Activated effector memory CD4-positive, alpha-beta T cell treated with Interleukin-2 at 50 U/mL for 16 hours (primary cell): ENCODE data around the gene SMARCD3.
A peak's percentile ranks its signal among the peaks of the same experiment; 100 is the strongest.

Source experiments
- DNase-seq: peaks from one replicate; pipeline ENCODE4 v3.0.0-alpha.2; 2020

Gene SMARCD3

GRCh38 chr7:151272405-151272804, 23.9 kb upstream of the SMARCD3 start:
- DNase-seq: no peak

- DNase-seq: no peak
Observed at GRCh38 chr7:151271699-151272355, 23.3 kb upstream of the SMARCD3 start.

GRCh38 chr7:151269511-151269910, 21.0 kb upstream of the SMARCD3 start:
- DNase-seq: no peak

- DNase-seq: no peak
Observed at GRCh38 chr7:151265351-151265931, 16.9 kb upstream of the SMARCD3 start.

GRCh38 chr7:151264615-151265014, 16.1 kb upstream of the SMARCD3 start:
- no peak for DNase-seq

- no peak for DNase-seq
Observed at GRCh38 chr7:151261529-151261928, 13.0 kb upstream of the SMARCD3 start.

- DNase-seq: no peak
Observed at GRCh38 chr7:151260883-151261282, 12.4 kb upstream of the SMARCD3 start.

- no peak for DNase-seq
Observed at GRCh38 chr7:151260471-151260870, 12.0 kb upstream of the SMARCD3 start.

- DNase-seq: no peak
Observed at GRCh38 chr7:151257990-151258389, 9.5 kb upstream of the SMARCD3 start.

GRCh38 chr7:151256410-151257045, 8.0 kb upstream of the SMARCD3 start:
- DNase-seq: no peak

GRCh38 chr7:151255390-151255789, 6.9 kb upstream of the SMARCD3 start:
- DNase-seq: no peak

GRCh38 chr7:151254851-151255250, 6.4 kb upstream of the SMARCD3 start:
- no peak for DNase-seq

GRCh38 chr7:151254316-151254715, 5.8 kb upstream of the SMARCD3 start:
- DNase-seq: no peak

GRCh38 chr7:151252961-151253711, 4.6 kb upstream of the SMARCD3 start:
- no peak for DNase-seq

- no peak for DNase-seq
Observed at GRCh38 chr7:151252561-151252835, 4.0 kb upstream of the SMARCD3 start.

GRCh38 chr7:151251689-151252560, 3.4 kb upstream of the SMARCD3 start:
- no peak for DNase-seq

GRCh38 chr7:151251328-151251688, 2.8 kb upstream of the SMARCD3 start:
- no peak for DNase-seq

GRCh38 chr7:151250181-151251132, 2.0 kb upstream of the SMARCD3 start:
- DNase-seq: no peak

- DNase-seq: no peak
Observed at GRCh38 chr7:151249732-151250072, 1.2 kb upstream of the SMARCD3 start.

GRCh38 chr7:151249034-151249731, 689 bp upstream of the SMARCD3 start:
- peak; percentile 28 for DNase-seq

- no peak for DNase-seq
Observed at GRCh38 chr7:151247611-151248345, 716 bp downstream of the SMARCD3 start.
